Heart left ventricle (tissue), 13 donors: Measurements from ENCODE around the gene TDRD1.

ENCODE experiments used
- CTCF ChIP-seq, 12 donors: fragments of 200-600 bp; sonication (generic) in 4 of 12; IDR thresholded peaks; one replicate each; pipeline versions ENCODE4 v1.5.0 to v1.8.0; 2018 to 2022; ENCODE audit warnings: antibody characterized with exemption in 12 of 12, mild to moderate bottlenecking in 5 of 12
- POLR2A ChIP-seq, 2 donors: fragments of 450-650 bp; IDR thresholded peaks; one replicate each; pipeline ENCODE4 v1.6.1; 2017; ENCODE audit warnings: antibody characterized with exemption in 2 of 2, mild to moderate bottlenecking in 2 of 2, moderate library complexity in 2 of 2
- donor health status: ischemic (EF 13 %, LVEDD 7.1; RV severe dilation, severe dysfunction).
- donor health status: DM: no; HTN: yes; CAD: no.
- donor health status: DM: no; HTN: no; CAD: no.
- donor health status: ischemic (EF 25% LVEDD 6.9; RV normal size, moderate dysfunction).
- donor health status: ischemic (EF 25% LVEDD 5.7; RV mildly dilated, moderate dysfunction).
- donor health status: ischemic (EF 35%, LVEDD 5.7; RV mildly dilated, moderate dysfunction).
- donor health status: nonischemic (EF 11% LVEDD 7.7; RV severe dilation, severe dysfunction).
- donor health status: DM: yes; HTN: yes; CAD: no.
- donor health status: PGD.
- donor health status: ischemic (EF 29% LVEDD 5.4; RV normal size, mild dysfunction).
- donor health status: nonischemic (EF 23%, LVEDD 6.1; RV moderate dilation, normal function).

GRCh38 chr10:114140036-114140435 is 39.1 kb upstream of the TDRD1 start:
- TF ChIP-seq CTCF (IDR thresholded peaks at IDR 0.05) (no peak), POLR2A (IDR thresholded peaks at IDR 0.05) (no peak)
